ENCODE data around the gene GABARAP. TPM values are rescaled to one million over a fixed set of nuclear protein-coding genes. Genes with fewer than 3 reads are reported as not detected.

The GABARAP gene
- total and polyA plus RNA-seq, 2 of the 13 experiments (the other 11 are each of a cell fraction or from before 2014, with no cell fraction given) = 161 to 310 TPM

GRCh38 chr17:7284911-7285310 is 42.7 kb upstream of the GABARAP start (continued):
- TF ChIP-seq LCORL (IDR thresholded peaks at IDR 0.05) (no peak), LCORL (CRISPR knock-in tag; IDR thresholded peaks at IDR 0.05) (no peak), ZFP37 (CRISPR knock-in tag; IDR thresholded peaks at IDR 0.05; ENCODE audit: borderline replicate concordance) (no peak), KMT2B (CRISPR knock-in tag; IDR thresholded peaks at IDR 0.05) (no peak), ARID2 (CRISPR knock-in tag; IDR thresholded peaks at IDR 0.05; ENCODE audit: borderline replicate concordance) (no peak), ZNF839 (CRISPR knock-in tag; IDR thresholded peaks at IDR 0.05; ENCODE audit: borderline replicate concordance) (no peak), TRAFD1 (CRISPR knock-in tag; IDR thresholded peaks at IDR 0.05; ENCODE audit: borderline replicate concordance) (no peak), ZNF607 (CRISPR knock-in tag; IDR thresholded peaks at IDR 0.05; ENCODE audit: borderline replicate concordance) (no peak), MEIS1 (CRISPR knock-in tag; IDR thresholded peaks at IDR 0.05; ENCODE audit: borderline replicate concordance) (no peak), RERE (CRISPR knock-in tag; IDR thresholded peaks at IDR 0.05; ENCODE audit: low read depth) (no peak), MEIS2 (CRISPR knock-in tag; IDR thresholded peaks at IDR 0.05) (no peak)
